ENCODE data around the gene MAGI3.
"Not testable (repeated sequence)": the region's sequence is repeated elsewhere in the genome, so short reads cannot be mapped to it uniquely, and the experiment has no call there.

MAGI3 gene

GRCh38 chr1:113579256-113580018 is 189.1 kb downstream of the MAGI3 start:
- DNase-seq (ENCODE audit: low spot score), result no peak

DNA sequence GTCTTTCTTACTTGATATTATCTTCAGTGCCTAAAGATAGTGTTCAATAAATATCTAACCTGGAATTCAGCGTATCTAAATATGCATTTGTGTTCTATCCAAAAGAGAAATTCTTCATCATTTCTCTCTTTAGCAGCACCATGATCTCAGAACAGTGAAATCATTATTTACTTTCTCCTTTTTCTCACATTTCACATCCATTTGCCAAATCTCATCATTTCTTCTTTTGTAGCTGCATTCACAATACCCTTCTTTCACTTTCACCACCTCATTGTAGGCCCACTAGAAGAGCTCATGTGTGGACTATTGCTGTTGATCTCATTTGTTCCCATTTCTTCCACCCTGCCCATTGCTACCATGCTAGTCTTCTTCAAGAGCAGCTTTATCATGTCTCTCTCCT is 191.0 kb downstream of the MAGI3 start:
- DNase-seq (ENCODE audit: low spot score), result no peak

DNA sequence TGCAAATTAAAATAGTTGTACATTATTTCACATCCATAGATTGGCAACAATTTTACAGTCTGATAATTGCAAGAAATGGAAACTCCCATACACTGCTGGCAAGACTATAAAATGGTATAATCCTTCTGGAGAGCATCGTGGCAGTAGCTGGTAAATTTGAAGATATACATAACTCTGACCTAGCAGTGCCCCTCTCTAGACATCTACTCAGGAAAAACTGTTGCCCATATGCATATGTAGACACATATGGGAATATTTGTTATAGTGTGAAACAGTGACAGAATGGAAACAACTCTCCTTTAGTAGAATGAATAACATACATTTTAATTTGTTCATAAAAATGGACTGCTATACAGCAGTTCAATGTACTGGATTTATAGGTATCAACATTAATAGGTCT is 191.8 kb downstream of the MAGI3 start:
- no peak for DNase-seq (ENCODE audit: low spot score)

DNA sequence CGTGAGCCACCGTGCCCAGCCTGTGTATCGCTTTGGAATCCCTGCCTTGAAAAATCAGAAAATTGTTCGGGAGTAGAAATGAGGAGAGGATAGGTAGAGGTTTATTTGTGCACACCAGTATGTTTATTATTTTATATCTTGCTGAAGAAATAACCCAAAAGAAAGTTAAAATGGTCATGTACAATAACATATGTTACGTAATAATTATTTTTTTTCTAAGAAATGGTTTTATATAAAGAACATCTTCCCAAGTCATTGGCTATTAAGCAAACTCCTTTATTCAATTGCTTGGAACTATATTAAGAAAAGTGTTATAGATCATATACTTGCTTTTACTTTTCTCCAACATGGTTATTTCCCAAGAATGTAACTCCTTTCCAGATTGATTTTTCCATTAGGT is 197.2 kb downstream of the MAGI3 start:
- no peak for DNase-seq (ENCODE audit: low spot score)

- DNase-seq (ENCODE audit: low spot score), result no peak
Measured at GRCh38 chr1:113592230-113592629, 201.9 kb downstream of the MAGI3 start.

- DNase-seq (ENCODE audit: low spot score), result no peak
Measured at GRCh38 chr1:113593550-113594297, 203.4 kb downstream of the MAGI3 start.

- not testable (repeated sequence) for DNase-seq (ENCODE audit: low spot score)
Measured at GRCh38 chr1:113604466-113604865, 214.2 kb downstream of the MAGI3 start.

DNA sequence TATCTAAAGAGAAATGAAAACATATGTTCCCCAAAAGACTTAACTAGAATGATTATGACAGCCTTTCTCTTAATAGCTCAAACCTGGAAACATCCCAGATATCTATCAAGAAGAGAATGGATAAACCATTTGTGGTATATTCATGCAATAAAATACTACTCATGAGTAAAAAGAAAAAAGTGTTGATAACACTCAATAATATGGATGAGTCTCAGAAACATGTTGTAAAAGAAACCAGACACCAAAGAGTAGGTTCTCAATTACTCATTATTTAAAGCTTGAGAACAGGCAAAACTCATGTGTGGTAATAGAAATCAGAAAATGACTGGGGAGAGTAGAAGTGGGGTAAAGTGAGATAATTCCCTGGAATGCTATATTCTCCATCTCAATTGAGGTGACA is 214.8 kb downstream of the MAGI3 start:
- DNase-seq (ENCODE audit: low spot score), result no peak

DNA sequence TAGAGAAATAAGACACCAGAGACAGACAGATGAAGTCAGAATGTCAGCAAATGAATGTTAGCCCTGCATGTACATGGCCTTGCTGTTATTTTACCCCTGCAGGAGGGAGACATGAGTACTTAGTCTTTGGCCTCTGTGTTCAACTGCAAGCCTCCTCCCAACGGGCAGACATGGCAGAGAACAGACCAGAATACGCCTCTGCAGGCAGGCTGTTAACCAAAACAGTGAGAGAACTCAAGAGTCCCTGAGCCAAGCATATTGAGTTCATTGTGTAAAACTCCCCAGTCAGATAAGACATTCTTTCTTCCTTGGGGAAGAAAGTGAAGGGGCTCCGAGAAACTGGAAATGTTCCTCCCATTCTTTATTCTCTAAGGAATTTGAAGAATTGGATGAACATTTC is 218.1 kb downstream of the MAGI3 start:
- no peak for DNase-seq (ENCODE audit: low spot score)

- no peak for DNase-seq (ENCODE audit: low spot score)
Measured at GRCh38 chr1:113610372-113610771, 220.1 kb downstream of the MAGI3 start.

DNA sequence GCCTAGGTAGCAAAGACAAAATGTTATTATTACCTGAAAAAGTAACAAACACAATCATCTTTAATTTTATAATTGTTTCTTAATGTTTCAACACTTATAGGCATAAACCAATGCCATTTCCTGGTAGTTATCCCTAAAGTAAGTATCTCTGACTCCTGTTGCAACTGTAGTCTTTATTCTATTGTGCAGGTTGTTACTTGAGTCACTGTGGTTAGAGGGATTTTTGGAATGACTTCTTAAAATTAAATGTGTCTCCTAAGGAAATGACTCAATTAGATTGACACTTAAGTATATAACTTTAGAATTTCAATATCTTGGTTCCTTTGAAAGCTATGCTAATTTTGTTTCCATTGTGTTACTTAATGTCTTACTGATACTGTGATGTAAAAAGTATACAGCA is 225.1 kb downstream of the MAGI3 start:
- DNase-seq (ENCODE audit: low spot score), result no peak

- DNase-seq (ENCODE audit: low spot score), result peak; percentile 2
Measured at GRCh38 chr1:113616156-113616555, 225.8 kb downstream of the MAGI3 start.

GRCh38 chr1:113617438-113618141 is 227.3 kb downstream of the MAGI3 start:
- peak; percentile 5 for DNase-seq (ENCODE audit: low spot score)

DNA sequence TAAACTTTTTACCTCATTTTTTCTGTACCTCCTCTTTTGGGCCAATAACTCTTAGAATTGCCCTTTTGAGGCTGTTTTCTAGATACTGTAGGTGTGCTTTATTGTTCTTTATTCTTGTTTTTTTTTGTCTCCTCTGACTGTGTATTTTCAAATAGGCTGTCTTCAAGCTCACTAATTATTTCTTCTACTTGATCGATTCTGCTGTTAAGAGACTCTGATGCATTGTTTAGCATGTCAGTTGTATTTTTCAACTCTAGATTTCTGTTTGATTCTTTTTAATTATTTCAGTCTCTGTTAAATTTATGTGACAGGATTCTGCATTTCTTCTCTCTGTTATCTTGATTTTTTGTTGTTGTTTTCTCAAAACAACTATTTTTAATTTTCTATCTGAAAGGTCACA is 238.7 kb downstream of the MAGI3 start:
- no peak for DNase-seq (ENCODE audit: low spot score)

GRCh38 chr1:113630340-113631327 is 240.3 kb downstream of the MAGI3 start:
- no peak for DNase-seq (ENCODE audit: low spot score)

DNA sequence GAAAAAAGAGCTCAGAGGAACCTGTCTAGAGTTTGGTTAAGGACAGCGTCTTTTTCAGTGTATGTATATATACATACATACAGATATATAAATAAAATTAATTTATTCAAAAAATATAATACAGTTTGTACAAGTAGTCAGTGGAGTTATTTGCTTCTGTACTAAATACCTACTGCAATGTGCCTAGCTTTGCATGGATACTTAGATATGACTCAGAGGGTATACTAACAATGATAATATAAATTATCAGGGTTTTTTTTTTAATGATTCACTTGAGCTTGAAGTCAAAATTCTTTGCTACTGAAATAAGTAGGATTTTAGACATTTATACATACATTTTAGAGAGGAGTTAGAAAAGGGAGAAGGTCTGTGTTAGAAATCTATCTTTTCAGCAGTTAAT is 251.1 kb downstream of the MAGI3 start:
- no peak for DNase-seq (ENCODE audit: low spot score)

- DNase-seq (ENCODE audit: low spot score), result no peak
Measured at GRCh38 chr1:113647164-113647563, 256.8 kb downstream of the MAGI3 start.

DNA sequence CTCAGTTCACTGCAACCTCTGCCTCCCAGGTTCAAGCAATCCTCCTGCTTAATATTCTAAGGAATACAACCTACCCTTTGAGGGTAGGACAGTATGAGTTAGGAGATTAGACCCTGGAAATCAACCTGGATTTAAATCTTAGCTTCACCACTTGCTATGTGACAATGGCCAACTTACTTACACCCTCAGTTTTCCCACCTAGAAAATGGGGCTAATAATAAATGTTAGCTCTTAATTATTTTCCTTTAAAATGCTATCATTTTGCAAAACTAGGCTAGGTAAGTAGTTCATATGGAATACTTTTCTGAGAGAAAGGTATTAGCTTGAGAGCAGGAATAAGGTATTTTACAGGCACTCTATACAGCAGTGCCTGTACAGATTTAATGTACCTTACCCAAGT is 258.2 kb downstream of the MAGI3 start:
- DNase-seq (ENCODE audit: low spot score), result no peak

- DNase-seq (ENCODE audit: low spot score), result no peak
Measured at GRCh38 chr1:113652771-113653170, 262.5 kb downstream of the MAGI3 start.

DNA sequence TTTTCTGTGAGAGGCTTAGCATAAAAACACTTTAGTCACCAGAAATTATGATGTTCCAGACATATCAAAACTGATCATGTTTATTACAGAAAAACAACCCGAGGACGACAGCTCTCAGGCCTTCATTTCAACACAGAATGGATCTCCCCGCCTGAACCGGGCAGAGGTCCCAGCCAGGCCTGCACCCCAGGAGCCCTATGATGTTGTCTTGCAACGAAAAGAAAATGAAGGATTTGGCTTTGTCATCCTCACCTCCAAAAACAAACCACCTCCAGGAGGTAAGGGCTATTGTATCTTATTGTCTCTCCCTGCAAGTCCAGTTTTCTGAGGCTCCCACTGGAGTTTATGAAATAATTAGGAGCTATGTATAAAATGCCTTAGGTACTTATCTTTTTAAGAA is 263.4 kb downstream of the MAGI3 start:
- no peak for DNase-seq (ENCODE audit: low spot score)

GRCh38 chr1:113654883-113655282 is 264.6 kb downstream of the MAGI3 start:
- no peak for DNase-seq (ENCODE audit: low spot score)

DNA sequence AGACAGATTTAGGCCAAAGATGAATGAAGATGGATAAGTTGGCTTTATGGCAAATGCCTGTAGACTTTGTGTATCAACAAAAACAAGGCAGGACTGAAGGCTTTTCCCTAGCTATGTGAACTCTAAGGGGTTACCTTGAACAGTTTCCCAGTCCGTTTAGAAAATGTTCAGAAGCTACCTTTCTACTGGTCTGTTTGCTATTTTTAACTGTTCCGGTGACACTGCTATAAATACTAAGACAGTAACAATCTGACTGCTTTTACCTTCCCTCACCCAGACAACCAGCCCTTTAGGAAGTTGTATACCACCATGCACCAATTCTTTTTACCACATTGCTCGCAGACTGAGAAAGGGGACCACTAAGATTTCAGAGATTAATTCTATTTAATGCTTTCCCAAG is 266.8 kb downstream of the MAGI3 start:
- DNase-seq (ENCODE audit: low spot score), result no peak

Measured in AG08396 (cell line).